GM18870 (cell line): ENCODE data around the gene FIGNL2.

Experiments used
- ATAC-seq: cut with Tn5 transposase; IDR thresholded peaks from one replicate; pipeline ENCODE4 v1.9.1; 2021; ENCODE audit warnings: moderate library complexity; ENCODE audit not compliant: unreplicated experiment

Gene FIGNL2

GRCh38 chr12:51879102-51879501 is 30.6 kb upstream of the FIGNL2 start:
- ATAC-seq, result no peak

- no peak for ATAC-seq
These were observed 26.0 kb upstream of the FIGNL2 start for GRCh38 chr12:51874486-51874885.

- ATAC-seq, result no peak
These were observed 25.5 kb upstream of the FIGNL2 start for GRCh38 chr12:51874000-51874399.

GRCh38 chr12:51873251-51873994 is 24.9 kb upstream of the FIGNL2 start:
- ATAC-seq, result no peak

- ATAC-seq, result no peak
These were observed 24.1 kb upstream of the FIGNL2 start for GRCh38 chr12:51872689-51872981.

- ATAC-seq, result no peak
These were observed 23.6 kb upstream of the FIGNL2 start for GRCh38 chr12:51871918-51872688.

- ATAC-seq, result no peak
These were observed 22.6 kb upstream of the FIGNL2 start for GRCh38 chr12:51871126-51871525.

- no peak for ATAC-seq
These were observed 22.0 kb upstream of the FIGNL2 start for GRCh38 chr12:51870504-51870903.

- no peak for ATAC-seq
These were observed 21.4 kb upstream of the FIGNL2 start for GRCh38 chr12:51869931-51870330.

- ATAC-seq, result no peak
These were observed 21.0 kb upstream of the FIGNL2 start for GRCh38 chr12:51869496-51869865.

- no peak for ATAC-seq
These were observed 20.4 kb upstream of the FIGNL2 start for GRCh38 chr12:51868821-51869495.

- ATAC-seq, result no peak
These were observed 19.4 kb upstream of the FIGNL2 start for GRCh38 chr12:51867796-51868428.

- no peak for ATAC-seq
These were observed 18.9 kb upstream of the FIGNL2 start for GRCh38 chr12:51867371-51867770.

- no peak for ATAC-seq
These were observed 18.2 kb upstream of the FIGNL2 start for GRCh38 chr12:51866762-51867161.

- ATAC-seq, result no peak
These were observed 17.8 kb upstream of the FIGNL2 start for GRCh38 chr12:51866324-51866723.

- no peak for ATAC-seq
These were observed 17.3 kb upstream of the FIGNL2 start for GRCh38 chr12:51865757-51866270.

- ATAC-seq, result no peak
These were observed 16.5 kb upstream of the FIGNL2 start for GRCh38 chr12:51864833-51865670.

- ATAC-seq, result no peak
These were observed 15.7 kb upstream of the FIGNL2 start for GRCh38 chr12:51863933-51864832.

GRCh38 chr12:51863363-51863932 is 14.9 kb upstream of the FIGNL2 start:
- no peak for ATAC-seq
